Heart right ventricle (tissue), 16 donors: ENCODE measurements around the gene GNPDA1. TPM values are rescaled to one million over a fixed set of nuclear protein-coding genes. Genes with fewer than 3 reads are reported as not detected.

ENCODE experiments used
- ATAC-seq, 8 donors: fragments of 200-7000 bp; cut with Tn5 transposase; one replicate each; pipeline ENCODE4 v1.9.1; 2020; ENCODE audit warnings: mild to moderate bottlenecking in 8 of 8, moderate library complexity in 8 of 8, moderate number of reproducible peaks in 1 of 8
- DNase-seq, 2 donors: peaks; one replicate each; pipeline ENCODE4 v3.0.0-alpha.2; 2020
- H3K27ac ChIP-seq, 10 donors: fragments of 200-600 bp; sonication (generic) in 2 of 10; one replicate each; pipeline versions ENCODE4 v1.5.0 to v1.8.0; 2020 to 2022; ENCODE audit warnings: mild to moderate bottlenecking in 3 of 10
- H3K27me3 ChIP-seq, 7 donors: fragments of 200-600 bp; one replicate each; pipeline ENCODE4 v1.8.0; 2021 to 2022; ENCODE audit warnings: mild to moderate bottlenecking in 2 of 7
- H3K36me3 ChIP-seq, 9 donors: fragments of 200-600 bp; sonication (generic) in 1 of 9; one replicate each; pipeline versions ENCODE4 v1.5.0 to v1.8.0; 2020 to 2022; ENCODE audit warnings: mild to moderate bottlenecking in 2 of 9
- H3K4me1 ChIP-seq, 9 donors: fragments of 200-600 bp; sonication (generic) in 1 of 9; one replicate each; pipeline versions ENCODE4 v1.5.0 to v1.8.0; 2020 to 2022; ENCODE audit warnings: mild to moderate bottlenecking in 4 of 9
- H3K4me3 ChIP-seq, 10 donors: fragments of 200-600 bp; sonication (generic) in 2 of 10; one replicate each; pipeline versions ENCODE4 v1.5.0 to v1.8.0; 2020 to 2022; ENCODE audit warnings: mild to moderate bottlenecking in 7 of 10, moderate library complexity in 2 of 10
- H3K9me3 ChIP-seq, 11 donors: fragments of 200-600 bp in 10 of 11; sonication (generic) in 2 of 11; one replicate each; pipeline versions ENCODE4 v1.5.0 to v1.8.0; 2013 to 2022; ENCODE audit warnings: mild to moderate bottlenecking in 2 of 11, control low read depth in 1 of 11, moderate library complexity in 1 of 11
- WGBS, 2 donors: extraction: QIAGEN DNeasy Blood & Tissue Kit; methylation state at CpG; one replicate each; pipeline ENCODE4 v1.1.7; 2013; ENCODE audit warnings: inconsistent platforms in 1 of 2; 5-methylcytosine and 5-hydroxymethylcytosine counted together
- intact Hi-C, 10 donors: fragments of 100-400 bp; cut with DNase I; formaldehyde crosslinking; loops; one replicate each; pipeline versions ENCODE4 v1.11.1 to v1.14.2; 2022
- polyA plus RNA-seq, 2 donors: library from polyadenylated mRNA; stranded (reverse); fragments of 200-250 nt; gene quantifications; one replicate each; pipeline ENCODE4 v1.2.3, GENCODE V29; 2013
- total RNA-seq, 10 donors: library from RNA; stranded (reverse); fragmentation: NEBNext Ultra II Directional in 3 of 10; extraction: Animal tissue kit (Norgen Biotek cat#: 25700) in 3 of 10; gene quantifications; one replicate each; pipeline versions ENCODE4 v1.2.1 to v1.2.4, GENCODE V29; 2021 to 2023
- TF ChIP-seq, protein P1 (sequence below), 9 donors: fragments of 200-600 bp; sonication (generic) in 2 of 9; IDR thresholded peaks; one replicate each; pipeline versions ENCODE4 v1.5.0 to v1.8.0; 2021 to 2022; ENCODE audit warnings: antibody characterized with exemption in 9 of 9, mild to moderate bottlenecking in 5 of 9, moderate library complexity in 1 of 9
- donor health status: Arrhythmogenic right ventricular cardiomyopathy.
- donor health status: ischemic (EF 13 %, LVEDD 7.1; RV severe dilation, severe dysfunction).
- donor health status: healthy with polysubstance abuse.
- donor health status: DM: no; HTN: yes; CAD: no.
- donor health status: DM: no; HTN: no; CAD: no.
- donor health status: ischemic (EF 25% LVEDD 6.9; RV normal size, moderate dysfunction).
- donor health status: ischemic (EF 25% LVEDD 5.7; RV mildly dilated, moderate dysfunction).
- donor health status: healthy.
- donor health status: DM: yes; HTN: yes; CAD: no.
- donor health status: Ischemic cardiomyopathy.
- donor health status: ischemic (EF 35%, LVEDD 5.7; RV mildly dilated, moderate dysfunction).
- donor health status: nonischemic (EF 11% LVEDD 7.7; RV severe dilation, severe dysfunction).
- donor health status: DM: yes; HTN: yes; CAD: no.
- donor health status: PGD.
- donor health status: ischemic (EF 29% LVEDD 5.4; RV normal size, mild dysfunction).
- donor health status: nonischemic (EF 23%, LVEDD 6.1; RV moderate dilation, normal function).

GNPDA1 gene
- total and polyA plus RNA-seq, 12 donors: 11.6 to 24.3 (median 20.3) TPM

DNA sequence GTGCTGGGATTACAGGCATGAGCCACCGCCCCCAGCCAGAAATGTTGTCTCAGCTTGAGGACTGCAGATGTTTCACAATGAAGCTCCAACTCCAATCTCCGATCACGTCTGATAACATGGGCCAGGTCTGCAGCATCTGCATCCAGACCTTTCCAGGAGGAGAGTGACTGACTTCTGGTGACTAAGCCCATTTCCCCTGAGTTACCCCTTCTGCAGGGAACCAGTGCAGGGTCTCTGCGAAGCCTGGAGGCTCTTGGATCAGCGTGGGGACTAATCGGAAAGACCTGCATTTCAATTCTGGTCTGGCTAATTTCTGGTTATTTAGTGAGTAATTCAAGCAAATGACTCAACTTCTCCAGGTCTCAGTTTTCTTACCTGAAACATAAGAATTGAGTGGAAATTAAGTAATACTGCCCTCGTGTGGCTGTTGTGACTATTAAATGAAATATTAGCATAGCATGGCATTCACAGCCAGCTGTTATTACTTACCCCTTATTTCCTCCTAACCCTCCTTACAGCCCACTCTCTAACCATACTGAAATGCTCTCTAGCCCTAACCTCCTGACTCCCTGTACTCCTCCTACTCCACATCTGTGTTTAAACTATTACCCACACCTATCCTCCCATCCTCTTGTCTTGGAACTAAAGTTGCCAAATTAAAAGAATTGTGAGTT lies 2.2 kb upstream of the GNPDA1 start:
- Histone ChIP-seq H3K27ac (peak overlapping the region in 2 of 10 donors; percentile 10 to 83), H3K27me3 (no peaks in the 10 kb centered on the region), H3K9me3 (peaks cover 0 to 1% (median 0%) of the 10 kb centered on the region in 11 donors), H3K36me3 (peaks cover 0 to 17% (median 0%) of the 10 kb centered on the region in 9 donors), H3K4me3 (no peak overlapping the region), H3K4me1 (peaks cover 0 to 57% (median 10%) of the 10 kb centered on the region in 9 donors)
- DNase-seq (peak in 1 of 2 donors; percentile 30), ATAC-seq (peak in 1 of 8 donors; percentile 12)
- 66 to 69% methylated on average over 7 of the region's 7 CpGs for WGBS, 2 donors
- intact Hi-C loops: loop anchor here in 5 of 10 donors (5.0 to 10.0 kb wide), 7 partner anchors 47 to 690 kb away; partner anchors contain the start of gene NDFIP1 (in 2 of the 5)
- TF ChIP-seq, protein P1, sequence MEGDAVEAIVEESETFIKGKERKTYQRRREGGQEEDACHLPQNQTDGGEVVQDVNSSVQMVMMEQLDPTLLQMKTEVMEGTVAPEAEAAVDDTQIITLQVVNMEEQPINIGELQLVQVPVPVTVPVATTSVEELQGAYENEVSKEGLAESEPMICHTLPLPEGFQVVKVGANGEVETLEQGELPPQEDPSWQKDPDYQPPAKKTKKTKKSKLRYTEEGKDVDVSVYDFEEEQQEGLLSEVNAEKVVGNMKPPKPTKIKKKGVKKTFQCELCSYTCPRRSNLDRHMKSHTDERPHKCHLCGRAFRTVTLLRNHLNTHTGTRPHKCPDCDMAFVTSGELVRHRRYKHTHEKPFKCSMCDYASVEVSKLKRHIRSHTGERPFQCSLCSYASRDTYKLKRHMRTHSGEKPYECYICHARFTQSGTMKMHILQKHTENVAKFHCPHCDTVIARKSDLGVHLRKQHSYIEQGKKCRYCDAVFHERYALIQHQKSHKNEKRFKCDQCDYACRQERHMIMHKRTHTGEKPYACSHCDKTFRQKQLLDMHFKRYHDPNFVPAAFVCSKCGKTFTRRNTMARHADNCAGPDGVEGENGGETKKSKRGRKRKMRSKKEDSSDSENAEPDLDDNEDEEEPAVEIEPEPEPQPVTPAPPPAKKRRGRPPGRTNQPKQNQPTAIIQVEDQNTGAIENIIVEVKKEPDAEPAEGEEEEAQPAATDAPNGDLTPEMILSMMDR (IDR thresholded peaks at IDR 0.05): peak in 8 of 9 donors; percentile 33 to 75 (median 60)

GRCh38 chr5:142013734-142014521 lies 1.1 kb upstream of the GNPDA1 start:
- Histone ChIP-seq H3K27ac (peak overlapping the region in 6 of 10 donors; percentile 87 to 94 (median 92)), H3K27me3 (no peaks in the 10 kb centered on the region), H3K4me1 (peaks cover 0 to 57% (median 10%) of the 10 kb centered on the region in 9 donors), H3K9me3 (no peaks in the 10 kb centered on the region), H3K4me3 (peak overlapping the region in 1 of 10 donors; percentile 77), H3K36me3 (peaks cover 0 to 28% (median 0%) of the 10 kb centered on the region in 9 donors)
- TF ChIP-seq, protein P1 (IDR thresholded peaks at IDR 0.05): no peak
- peak in 2 of 8 donors; percentile 24 to 30 for ATAC-seq
- intact Hi-C loops: loop anchor here in 6 of 10 donors (2.0 to 10.0 kb wide), 7 partner anchors 48 to 691 kb away; partner anchors contain the start of gene NDFIP1 (in 1 of the 6)
- 83 to 88% methylated on average over 16 of the region's 16 CpGs for WGBS, 2 donors
- peak; percentile 39 to 48 for DNase-seq

DNA sequence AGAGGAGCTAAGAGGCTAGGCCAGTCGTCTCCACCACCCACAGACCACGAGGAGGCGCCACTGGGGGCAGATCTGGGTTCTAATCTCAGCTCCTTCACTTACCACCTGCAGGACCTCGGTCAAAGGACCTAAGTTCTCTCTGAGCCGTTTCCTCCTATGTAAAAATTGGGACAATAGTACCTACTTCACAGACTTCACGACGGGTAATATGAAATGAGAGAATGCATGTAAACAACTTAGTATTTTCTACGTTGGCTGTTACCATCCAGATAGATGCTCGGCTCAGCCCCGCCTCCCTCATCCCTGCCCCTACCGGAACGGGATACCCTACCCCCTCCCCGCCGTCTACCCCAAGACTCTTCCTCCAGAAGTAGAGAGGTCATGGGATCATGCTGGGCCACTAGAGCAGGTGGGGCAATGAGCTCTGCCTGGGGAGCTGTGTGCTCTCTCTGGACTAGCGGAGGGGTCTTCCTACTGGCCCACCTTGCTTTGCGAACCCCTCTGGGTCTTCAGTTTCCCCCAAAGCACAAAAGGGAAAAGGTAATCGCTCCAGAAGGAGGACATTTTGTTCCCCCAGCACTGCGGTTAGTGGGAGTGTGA lies 541 bp downstream of the GNPDA1 start:
- H3K9me3 ChIP-seq: no peaks in the 10 kb centered on the region
- peaks cover 0 to 44% (median 0%) of the 10 kb centered on the region in 9 donors for H3K36me3 ChIP-seq
- TF ChIP-seq, protein P1 (IDR thresholded peaks at IDR 0.05): peak in 7 of 9 donors; percentile 33 to 55 (median 40)
- peak overlapping the region; percentile 18 to 94 (median 87) for H3K27ac ChIP-seq
- peaks cover 0 to 56% (median 10%) of the 10 kb centered on the region in 9 donors for H3K4me1 ChIP-seq
- 12 to 15% methylated on average over 18 of the region's 18 CpGs for WGBS, 2 donors
- ATAC-seq (peak in 7 of 8 donors; percentile 13 to 63 (median 36)), DNase-seq (peak; percentile 32 to 58)
- H3K4me3 ChIP-seq: peak overlapping the region; percentile 45 to 85 (median 77)
- no peaks in the 10 kb centered on the region for H3K27me3 ChIP-seq
- intact Hi-C loops: loop anchor here in 6 of 10 donors (2.0 to 10.0 kb wide), 7 partner anchors 50 to 693 kb away; partner anchors contain the start of gene NDFIP1 (in 1 of the 6)
